Measurements from ENCODE around the gene GLYR1.
"Not testable (repeated sequence)": the region's sequence is repeated elsewhere in the genome, so short reads cannot be mapped to it uniquely, and the experiment has no call there.

The GLYR1 gene

GRCh38 chr16:4846901-4847773 is at the start of gene GLYR1, which contains the start of gene UBN1:
TSS of gene GLYR1 (minus strand) at chr16:4847288. CDS start at chr16:4847265, 23 bp downstream.
TSS of gene UBN1 (plus strand) at chr16:4847481. CDS start at chr16:4852918, 5,437 bp downstream.
- FAIRE-seq: peak; percentile 76

GRCh38 chr16:4896761-4897160 is 49.7 kb upstream of the GLYR1 start:
- FAIRE-seq: not testable (repeated sequence)

GRCh38 chr16:4895366-4895765 is 48.3 kb upstream of the GLYR1 start:
- FAIRE-seq: no peak

- no peak for FAIRE-seq
Observed at GRCh38 chr16:4894276-4895150, 47.4 kb upstream of the GLYR1 start.

GRCh38 chr16:4893103-4893862 is 46.2 kb upstream of the GLYR1 start:
- no peak for FAIRE-seq

GRCh38 chr16:4892361-4893102 is 45.4 kb upstream of the GLYR1 start:
- no peak for FAIRE-seq

- no peak for FAIRE-seq
Observed at GRCh38 chr16:4891886-4892216, 44.8 kb upstream of the GLYR1 start.

GRCh38 chr16:4891097-4891885 is 44.2 kb upstream of the GLYR1 start:
- FAIRE-seq: no peak

- no peak for FAIRE-seq
Observed at GRCh38 chr16:4890686-4891085, 43.6 kb upstream of the GLYR1 start.

- FAIRE-seq: no peak
Observed at GRCh38 chr16:4890026-4890425, 42.9 kb upstream of the GLYR1 start.

GRCh38 chr16:4888428-4889135 is 41.5 kb upstream of the GLYR1 start:
- no peak for FAIRE-seq

GRCh38 chr16:4886151-4886550 is 39.1 kb upstream of the GLYR1 start:
- no peak for FAIRE-seq

- FAIRE-seq: no peak
Observed at GRCh38 chr16:4884972-4885874, 38.1 kb upstream of the GLYR1 start.

- FAIRE-seq: no peak
Observed at GRCh38 chr16:4884209-4884608, 37.1 kb upstream of the GLYR1 start.

GRCh38 chr16:4883501-4883900 is 36.4 kb upstream of the GLYR1 start:
- FAIRE-seq: no peak

GRCh38 chr16:4882633-4883285 is 35.7 kb upstream of the GLYR1 start:
- FAIRE-seq: no peak

GRCh38 chr16:4882000-4882632 is 35.0 kb upstream of the GLYR1 start:
- FAIRE-seq: no peak

- FAIRE-seq: no peak
Observed at GRCh38 chr16:4880006-4880580, 33.0 kb upstream of the GLYR1 start.
